Bronchial epithelial cell (primary cell): ENCODE data around the gene GTF3C1. TPM values are rescaled to one million over a fixed set of nuclear protein-coding genes. Genes with fewer than 3 reads are reported as not detected.
A peak's percentile ranks its signal among the peaks of the same experiment; 100 is the strongest.

Experiments used
- DNase-seq: peaks from one replicate; pipeline ENCODE4 v3.0.0-alpha.2; 2010; ENCODE audit warnings: low read depth
- FAIRE-seq: peaks from 2 replicates; lab custom pipeline; 2011; peaks lifted over from hg19 to GRCh38; lab: Jason Lieb, UNC
- H3K27me3 ChIP-seq: 2 replicates; pipeline ENCODE4 v1.5.1; 2011; ENCODE audit warnings: low read length; ENCODE audit not compliant: control insufficient read depth, insufficient read depth
- H3K36me3 ChIP-seq: 2 replicates; pipeline ENCODE4 v1.5.1; 2011; ENCODE audit warnings: low read length; ENCODE audit not compliant: control insufficient read depth, insufficient read depth
- H3K4me3 ChIP-seq: 2 replicates; pipeline ENCODE4 v1.5.1; 2011; ENCODE audit warnings: mild to moderate bottlenecking, low read depth, low read length, control low read depth
- CTCF ChIP-seq: IDR thresholded peaks from 2 replicates; pipeline ENCODE4 v1.5.1; 2011; ENCODE audit warnings: mild to moderate bottlenecking, moderate library complexity, low read length, control low read depth, inconsistent platforms; ENCODE audit not compliant: insufficient read depth, severe bottlenecking
- total RNA-seq: library from RNA; depleted of rRNA; stranded (reverse); fragments of >200 nt; gene quantifications from 2 replicates; pipeline ENCODE4 v1.2.1, GENCODE V29; 2014

The GTF3C1 gene
- total RNA-seq, 1 donor from 2014 or later = 40.8 TPM

DNA sequence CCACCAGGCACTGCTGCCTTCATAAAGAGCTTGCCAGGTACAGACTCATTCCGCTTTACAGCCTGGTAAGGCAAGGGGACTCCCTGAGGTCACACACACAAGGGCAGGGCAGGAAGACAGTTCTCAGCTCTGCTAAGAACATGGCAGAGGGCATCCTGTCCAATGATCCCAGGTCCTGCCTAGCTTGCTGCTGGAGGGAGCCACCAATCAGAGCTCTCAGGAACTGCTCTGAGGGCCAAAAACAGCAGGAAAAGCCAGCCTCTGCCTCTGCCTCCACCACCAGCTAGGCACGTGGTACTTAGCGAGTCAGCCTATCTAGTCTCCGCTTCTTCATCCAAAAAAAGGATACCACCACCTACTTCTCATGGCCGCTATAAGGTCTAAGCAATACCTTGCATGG is 66.1 kb downstream of the GTF3C1 start:
- no peaks in the 10 kb centered on the region for H3K27me3 ChIP-seq
- TF ChIP-seq CTCF = no peak
- H3K36me3 ChIP-seq = peaks cover 44% of the 10 kb centered on the region
- no peak for FAIRE-seq
- no peak for DNase-seq
- no peak overlapping the region for H3K4me3 ChIP-seq

DNA sequence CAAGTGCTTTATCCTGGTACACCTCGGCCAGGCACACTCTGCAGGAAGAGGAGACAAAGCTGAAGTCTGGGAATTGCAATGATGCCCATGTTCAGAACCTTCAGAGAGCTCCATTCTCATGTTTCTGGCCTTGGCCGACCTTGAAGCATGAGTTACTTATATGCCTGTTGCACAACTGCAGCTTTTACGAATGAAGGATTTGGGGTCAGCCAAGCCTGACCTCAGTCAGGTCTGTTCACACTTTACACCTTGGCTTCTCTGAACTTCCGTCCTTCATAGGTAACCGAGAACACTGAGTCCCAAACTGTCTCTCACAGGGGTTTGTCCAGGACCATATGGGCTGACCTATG is 66.7 kb downstream of the GTF3C1 start:
- FAIRE-seq = no peak
- Histone ChIP-seq H3K27me3 (no peaks in the 10 kb centered on the region), H3K36me3 (peaks cover 45% of the 10 kb centered on the region), H3K4me3 (no peak overlapping the region)
- DNase-seq = no peak
- no peak for TF ChIP-seq CTCF

- Histone ChIP-seq H3K27me3 (no peaks in the 10 kb centered on the region), H3K36me3 (peaks cover 45% of the 10 kb centered on the region), H3K4me3 (no peak overlapping the region)
- FAIRE-seq (peak; percentile 80), DNase-seq (no peak)
- TF ChIP-seq CTCF = no peak
These were observed 67.2 kb downstream of the GTF3C1 start for GRCh38 chr16:27482397-27483087.

DNA sequence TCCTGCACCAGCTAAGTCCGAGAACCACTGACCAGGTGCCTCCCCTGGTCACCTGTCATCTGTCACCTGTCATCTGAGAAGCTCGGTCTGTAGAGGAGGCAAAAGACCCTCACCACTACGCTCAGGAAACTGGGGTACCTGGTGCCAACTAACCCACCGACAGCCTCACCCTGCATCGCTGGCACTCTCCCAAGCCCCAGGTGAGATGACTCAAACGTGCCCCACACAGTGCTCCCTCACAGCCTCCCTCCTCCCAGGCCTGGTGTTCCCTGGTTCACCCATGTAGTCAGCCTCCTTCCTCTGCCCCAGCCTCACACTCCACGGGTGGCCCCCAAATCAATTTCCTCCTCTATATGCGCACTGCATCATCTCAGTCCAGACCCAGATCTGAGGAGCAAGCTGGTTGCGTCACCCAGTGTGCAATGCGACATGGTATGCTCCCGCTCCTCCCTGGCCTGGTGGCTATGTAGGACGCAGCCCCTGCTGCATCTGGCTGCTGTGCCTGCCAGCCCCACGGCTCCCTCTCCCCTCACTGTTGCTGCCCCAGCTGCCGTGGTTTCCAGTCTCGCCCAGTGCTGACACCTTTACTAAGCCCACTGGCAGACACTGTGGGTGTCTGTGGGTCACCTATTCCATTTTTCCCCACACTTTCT is 68.3 kb downstream of the GTF3C1 start:
- no peaks in the 10 kb centered on the region for H3K27me3 ChIP-seq
- TF ChIP-seq CTCF = no peak
- H3K4me3 ChIP-seq = no peak overlapping the region
- peaks cover 46% of the 10 kb centered on the region for H3K36me3 ChIP-seq
- DNase-seq = no peak
- FAIRE-seq = no peak

DNA sequence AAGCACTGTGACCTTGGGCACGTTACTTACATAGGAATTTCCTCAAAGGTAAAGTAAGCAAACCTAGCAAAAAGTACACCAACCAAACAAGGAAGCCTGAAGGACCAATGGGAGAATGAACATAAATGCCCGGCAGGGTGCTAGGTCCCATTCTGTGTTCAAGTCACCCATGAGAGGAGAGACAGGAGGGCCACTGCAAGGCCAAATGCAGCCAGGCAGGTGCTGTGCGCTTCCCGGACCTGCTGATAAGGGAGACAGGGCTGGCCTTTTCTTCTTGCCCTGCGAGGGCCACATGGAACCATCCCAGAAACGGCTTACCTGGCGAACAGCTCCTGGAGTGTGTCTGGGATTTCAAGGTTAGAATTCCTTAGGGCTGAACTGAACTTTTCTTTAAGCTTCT is 69.0 kb downstream of the GTF3C1 start:
- TF ChIP-seq CTCF = no peak
- no peak for FAIRE-seq
- DNase-seq = no peak

More for the DNA sequence above, 69.0 kb downstream of the GTF3C1 start:
- Histone ChIP-seq H3K36me3 (peaks cover 46% of the 10 kb centered on the region), H3K27me3 (no peaks in the 10 kb centered on the region), H3K4me3 (no peak overlapping the region)
